ENCODE measurements around the gene MAGEF1.

The MAGEF1 gene

DNA sequence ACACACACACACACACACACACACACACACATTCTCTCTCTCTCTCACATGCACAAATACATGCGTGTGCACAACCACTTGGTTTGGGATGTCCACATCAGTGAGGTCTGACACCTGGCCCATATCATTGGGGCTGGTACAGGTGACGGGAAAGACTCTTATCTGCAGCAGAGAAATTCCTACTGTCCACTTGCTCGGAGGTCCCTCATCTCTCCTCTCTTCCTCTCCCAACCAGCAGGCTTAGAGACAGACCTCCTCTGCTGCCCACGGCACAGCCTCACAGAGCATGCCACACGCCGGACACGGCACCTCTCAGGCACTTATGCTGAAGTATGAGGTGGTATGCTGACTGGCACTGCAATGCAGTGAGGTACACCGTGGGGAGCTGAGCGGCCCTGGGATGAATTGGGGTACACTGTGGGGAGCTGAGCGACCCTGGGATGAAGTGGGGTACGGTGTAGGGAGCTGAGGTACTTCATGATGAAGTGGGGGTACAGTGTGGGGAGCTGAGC lies 41.7 kb downstream of the MAGEF1 start:
- DNase-seq (ENCODE audit: low read depth in 2 of 2), result no peak

DNA sequence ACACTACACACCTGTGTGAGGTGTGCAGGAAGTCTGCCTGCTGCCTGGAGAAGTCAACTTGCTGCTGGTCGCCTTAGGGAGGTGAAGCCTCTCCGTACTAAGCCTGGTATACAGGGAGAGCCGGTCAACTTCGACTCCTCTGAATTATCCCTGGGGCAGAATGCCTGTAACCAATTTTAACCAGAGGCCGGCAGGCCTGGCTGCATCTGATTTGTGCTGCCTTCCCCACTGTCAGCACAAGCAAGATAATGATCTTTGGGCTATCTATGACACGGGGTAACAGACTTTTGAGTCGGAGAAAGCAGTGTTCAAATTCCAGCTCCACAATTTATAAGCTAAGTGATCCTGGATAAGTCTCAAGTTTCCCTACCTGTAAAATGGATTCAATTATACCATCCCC lies 42.3 kb downstream of the MAGEF1 start:
- DNase-seq (ENCODE audit: low read depth in 2 of 2), result no peak

DNA sequence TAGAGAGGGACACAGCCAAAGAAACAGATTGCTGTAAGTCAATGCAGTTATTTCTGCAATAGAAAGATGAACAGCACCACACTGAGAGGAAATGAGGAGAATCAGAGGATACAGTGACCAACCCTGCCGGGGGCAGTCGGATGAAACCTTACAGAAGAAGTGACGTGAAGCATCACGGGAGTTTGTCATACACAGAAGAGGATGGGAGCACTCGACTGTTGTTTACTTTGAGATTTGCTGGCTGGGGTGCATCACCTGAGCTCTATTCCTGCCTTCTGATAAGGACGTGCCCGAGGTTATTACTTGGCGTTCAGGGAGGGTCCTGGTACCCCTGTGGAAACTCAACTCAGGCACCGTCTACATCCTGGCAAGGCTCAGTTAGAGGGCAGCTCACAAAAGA lies 45.4 kb downstream of the MAGEF1 start:
- no peak for DNase-seq (ENCODE audit: low read depth in 2 of 2)

DNA sequence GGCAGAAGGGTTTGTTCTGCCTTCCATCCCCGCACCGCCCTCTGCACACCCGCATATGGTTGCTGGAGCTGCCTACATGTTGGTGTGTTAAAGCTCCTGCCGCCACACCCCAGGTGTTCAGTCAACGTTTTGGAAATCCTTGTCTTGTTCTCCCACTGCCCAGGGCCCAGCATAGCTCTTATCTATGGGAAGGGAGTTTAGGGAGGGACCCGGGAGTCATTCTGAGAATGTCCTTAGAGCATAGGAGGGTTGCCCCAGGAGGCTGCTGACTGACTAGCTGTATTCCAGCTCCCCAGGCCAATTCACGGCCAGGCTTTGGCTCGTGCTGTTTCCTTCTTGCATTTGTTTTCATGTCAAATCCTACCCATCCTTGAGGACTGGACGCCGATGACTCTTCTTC lies 46.8 kb downstream of the MAGEF1 start:
- DNase-seq (ENCODE audit: low read depth in 2 of 2), result no peak

DNA sequence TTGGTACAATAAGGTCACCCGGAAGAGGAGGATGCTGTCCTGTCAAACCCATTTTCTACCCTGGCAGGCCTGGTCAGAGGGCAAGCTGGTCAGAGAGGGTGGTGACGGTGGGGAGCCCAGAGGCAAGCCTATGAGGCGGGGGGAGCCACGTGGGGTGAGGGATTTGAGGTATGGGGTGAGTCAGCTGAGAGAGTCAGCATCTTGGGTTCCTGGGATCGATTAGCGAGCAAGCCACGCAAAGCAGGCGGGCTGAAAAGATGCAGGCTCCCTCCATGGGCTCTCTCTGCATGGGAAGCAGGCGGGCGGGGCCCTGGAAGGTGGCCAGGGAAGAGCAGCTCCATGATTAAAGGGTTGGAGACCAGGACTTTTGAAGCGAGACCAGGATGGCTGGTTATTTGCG lies 48.1 kb downstream of the MAGEF1 start:
- DNase-seq (ENCODE audit: low read depth in 2 of 2), result no peak

DNA sequence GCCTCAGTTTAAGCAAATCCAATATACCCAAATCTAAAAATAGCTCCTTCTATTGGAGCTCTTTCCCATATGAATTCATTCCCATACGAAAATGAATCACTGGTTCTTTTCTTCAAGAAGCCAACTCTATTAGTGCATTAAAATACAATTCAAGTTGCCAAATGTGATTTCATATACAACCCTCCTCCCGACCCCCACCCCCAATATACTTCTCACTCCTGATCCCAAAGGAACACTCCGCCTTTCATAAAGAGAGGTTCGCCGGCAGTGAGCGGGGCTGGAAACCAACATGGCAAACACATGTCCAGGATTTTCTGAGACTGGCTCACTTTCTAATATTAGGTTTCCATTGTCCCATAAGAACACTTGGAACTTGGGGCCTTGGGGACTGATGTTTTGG lies 48.5 kb downstream of the MAGEF1 start:
- DNase-seq (ENCODE audit: low read depth in 2 of 2), result no peak

DNA sequence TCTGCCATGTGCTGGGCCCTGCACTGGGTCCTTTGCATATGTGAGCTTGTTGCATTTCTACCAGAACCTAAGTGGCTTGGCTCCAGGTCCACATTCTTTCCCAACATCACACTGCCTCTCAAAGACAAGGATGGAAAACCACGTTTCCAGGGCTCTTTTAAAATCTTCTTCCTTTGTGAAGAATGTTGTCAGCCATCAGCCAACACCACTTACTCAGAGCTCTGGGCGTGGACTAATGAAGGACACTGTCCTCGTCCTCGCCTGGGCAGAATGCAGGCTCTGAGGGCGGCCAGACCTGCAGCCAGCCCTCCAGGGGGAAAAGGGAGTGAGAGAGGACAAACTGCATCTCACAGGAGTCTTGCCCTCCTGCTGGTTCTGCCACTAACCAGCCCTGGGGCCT lies 49.7 kb downstream of the MAGEF1 start:
- no peak for DNase-seq (ENCODE audit: low read depth in 2 of 2)

DNA sequence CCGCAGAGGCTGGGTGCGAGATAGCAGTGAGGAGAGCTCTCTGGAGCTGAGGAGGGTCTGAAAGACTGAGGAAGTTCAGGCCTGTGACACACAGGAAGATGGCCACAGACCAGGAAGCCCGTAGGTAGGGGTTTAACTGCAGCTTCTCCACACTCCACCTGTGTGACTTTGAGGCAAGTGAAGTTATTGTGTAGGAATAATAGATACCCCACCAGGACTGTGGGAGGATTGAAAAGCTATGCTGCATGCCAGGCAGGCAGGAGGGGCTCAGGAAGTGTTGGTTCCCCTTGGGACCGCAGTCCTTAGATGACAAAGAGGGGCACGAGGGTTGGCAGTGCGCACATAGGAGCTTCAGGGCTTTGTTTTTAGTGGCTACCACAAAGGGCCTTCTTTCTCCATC lies 50.9 kb downstream of the MAGEF1 start:
- no peak for DNase-seq (ENCODE audit: low read depth in 2 of 2)
